Activated T-cell treated with anti-CD3 and anti-CD28 coated beads, Interleukin-2, amount 50 U/mL, for 4 hours (primary cell): ENCODE results near the gene IZUMO2. TPM values are rescaled to one million over a fixed set of nuclear protein-coding genes. Genes with fewer than 3 reads are reported as not detected.

Experiments used
- ATAC-seq, 2 donors: fragments of 200-7000 bp; cut with Tn5 transposase; one replicate each; pipeline ENCODE4 v1.10.0; 2021
- DNase-seq: peaks from one replicate; pipeline ENCODE4 v3.0.0-alpha.2; 2020
- H3K27me3 Mint-ChIP-seq: one replicate; pipeline ENCODE4 v1.8.0; 2021; ENCODE audit warnings: low read depth, mixed read lengths
- H3K36me3 Mint-ChIP-seq: one replicate; pipeline ENCODE4 v1.8.0; 2022; ENCODE audit warnings: mixed read lengths; ENCODE audit not compliant: insufficient read depth
- H3K4me1 Mint-ChIP-seq: one replicate; pipeline ENCODE4 v1.8.0; 2021; ENCODE audit warnings: low read depth, mixed read lengths
- H3K4me3 Mint-ChIP-seq: one replicate; pipeline ENCODE4 v1.8.0; 2021; ENCODE audit warnings: mild to moderate bottlenecking, moderate library complexity, mixed read lengths
- H3K9me3 Mint-ChIP-seq: one replicate; pipeline ENCODE4 v1.8.0; 2021; ENCODE audit warnings: mixed read lengths
- total RNA-seq, 3 donors: library from RNA; stranded (reverse); gene quantifications; one replicate each; pipeline ENCODE4 v1.2.1, GENCODE V29; 2021

IZUMO2 gene
- total RNA-seq, 3 donors from 2014 or later: not detected

- Mint-ChIP-seq H3K9me3 (no peaks in the 10 kb centered on the region), H3K36me3 (no peaks in the 10 kb centered on the region), H3K4me3 (no peak overlapping the region), H3K4me1 (no peaks in the 10 kb centered on the region), H3K27me3 (peaks cover 47% of the 10 kb centered on the region)
- ATAC-seq (no peak), DNase-seq (no peak)
Measured at GRCh38 chr19:50196322-50196932, 33.3 kb upstream of the IZUMO2 start.

- H3K36me3 Mint-ChIP-seq: no peaks in the 10 kb centered on the region
- no peak overlapping the region for H3K4me3 Mint-ChIP-seq
- H3K27me3 Mint-ChIP-seq: peaks cover 44% of the 10 kb centered on the region
- H3K4me1 Mint-ChIP-seq: no peaks in the 10 kb centered on the region
- no peak for DNase-seq
- ATAC-seq: no peak
- H3K9me3 Mint-ChIP-seq: no peaks in the 10 kb centered on the region
Measured at GRCh38 chr19:50195224-50195623, 32.1 kb upstream of the IZUMO2 start.

GRCh38 chr19:50192463-50193211 is 29.6 kb upstream of the IZUMO2 start:
- ATAC-seq: no peak
- H3K4me1 Mint-ChIP-seq: no peaks in the 10 kb centered on the region
- H3K36me3 Mint-ChIP-seq: no peaks in the 10 kb centered on the region
- no peak for DNase-seq
- H3K4me3 Mint-ChIP-seq: no peak overlapping the region
- H3K27me3 Mint-ChIP-seq: peaks cover 42% of the 10 kb centered on the region
- H3K9me3 Mint-ChIP-seq: no peaks in the 10 kb centered on the region

GRCh38 chr19:50191216-50191615 is 28.1 kb upstream of the IZUMO2 start:
- DNase-seq (no peak), ATAC-seq (no peak)
- no peaks in the 10 kb centered on the region for H3K4me1 Mint-ChIP-seq
- peaks cover 2% of the 10 kb centered on the region for H3K9me3 Mint-ChIP-seq
- H3K4me3 Mint-ChIP-seq: no peak overlapping the region
- H3K27me3 Mint-ChIP-seq: peaks cover 29% of the 10 kb centered on the region
- H3K36me3 Mint-ChIP-seq: no peaks in the 10 kb centered on the region

- Mint-ChIP-seq H3K27me3 (peaks cover 21% of the 10 kb centered on the region), H3K4me1 (no peaks in the 10 kb centered on the region), H3K9me3 (peaks cover 3% of the 10 kb centered on the region), H3K4me3 (no peak overlapping the region), H3K36me3 (no peaks in the 10 kb centered on the region)
- DNase-seq (no peak), ATAC-seq (no peak)
Measured at GRCh38 chr19:50190439-50190891, 27.4 kb upstream of the IZUMO2 start.

- Mint-ChIP-seq H3K36me3 (no peaks in the 10 kb centered on the region), H3K4me1 (no peaks in the 10 kb centered on the region), H3K9me3 (peaks cover 3% of the 10 kb centered on the region), H3K27me3 (peaks cover 17% of the 10 kb centered on the region), H3K4me3 (no peak overlapping the region)
- ATAC-seq (no peak), DNase-seq (no peak)
Measured at GRCh38 chr19:50189331-50189730, 26.2 kb upstream of the IZUMO2 start.

- peaks cover 3% of the 10 kb centered on the region for H3K9me3 Mint-ChIP-seq
- ATAC-seq (no peak), DNase-seq (no peak)
- peaks cover 10% of the 10 kb centered on the region for H3K27me3 Mint-ChIP-seq
- no peak overlapping the region for H3K4me3 Mint-ChIP-seq
- no peaks in the 10 kb centered on the region for H3K4me1 Mint-ChIP-seq
- H3K36me3 Mint-ChIP-seq: no peaks in the 10 kb centered on the region
Measured at GRCh38 chr19:50187937-50188336, 24.9 kb upstream of the IZUMO2 start.

- H3K4me1 Mint-ChIP-seq: no peaks in the 10 kb centered on the region
- peaks cover 13% of the 10 kb centered on the region for H3K27me3 Mint-ChIP-seq
- ATAC-seq (no peak), DNase-seq (no peak)
- H3K36me3 Mint-ChIP-seq: no peaks in the 10 kb centered on the region
- peaks cover 7% of the 10 kb centered on the region for H3K9me3 Mint-ChIP-seq
- H3K4me3 Mint-ChIP-seq: no peak overlapping the region
Measured at GRCh38 chr19:50184196-50184595, 21.1 kb upstream of the IZUMO2 start.

- no peak for DNase-seq
- peaks cover 14% of the 10 kb centered on the region for H3K27me3 Mint-ChIP-seq
- ATAC-seq: no peak
- no peaks in the 10 kb centered on the region for H3K4me1 Mint-ChIP-seq
- H3K4me3 Mint-ChIP-seq: no peak overlapping the region
- peaks cover 4% of the 10 kb centered on the region for H3K9me3 Mint-ChIP-seq
- no peaks in the 10 kb centered on the region for H3K36me3 Mint-ChIP-seq
Measured at GRCh38 chr19:50181121-50181520, 18.0 kb upstream of the IZUMO2 start.

GRCh38 chr19:50178859-50179537 is 15.9 kb upstream of the IZUMO2 start:
- H3K9me3 Mint-ChIP-seq: peaks cover 4% of the 10 kb centered on the region
- DNase-seq: no peak
- ATAC-seq: no peak
- no peaks in the 10 kb centered on the region for H3K4me1 Mint-ChIP-seq
- peaks cover 21% of the 10 kb centered on the region for H3K27me3 Mint-ChIP-seq
- H3K36me3 Mint-ChIP-seq: no peaks in the 10 kb centered on the region
- no peak overlapping the region for H3K4me3 Mint-ChIP-seq

- DNase-seq: no peak
- ATAC-seq: no peak
- Mint-ChIP-seq H3K4me1 (no peaks in the 10 kb centered on the region), H3K27me3 (peaks cover 21% of the 10 kb centered on the region), H3K36me3 (no peaks in the 10 kb centered on the region), H3K4me3 (no peak overlapping the region), H3K9me3 (peaks cover 4% of the 10 kb centered on the region)
Measured at GRCh38 chr19:50178320-50178719, 15.2 kb upstream of the IZUMO2 start.

- Mint-ChIP-seq H3K4me1 (no peaks in the 10 kb centered on the region), H3K27me3 (peaks cover 18% of the 10 kb centered on the region), H3K9me3 (peaks cover 4% of the 10 kb centered on the region), H3K4me3 (no peak overlapping the region), H3K36me3 (no peaks in the 10 kb centered on the region)
- ATAC-seq (no peak), DNase-seq (no peak)
Measured at GRCh38 chr19:50176775-50177174, 13.7 kb upstream of the IZUMO2 start.

- DNase-seq: no peak
- Mint-ChIP-seq H3K9me3 (peaks cover 4% of the 10 kb centered on the region), H3K4me3 (no peak overlapping the region), H3K36me3 (no peaks in the 10 kb centered on the region), H3K4me1 (no peaks in the 10 kb centered on the region), H3K27me3 (peaks cover 17% of the 10 kb centered on the region)
- no peak for ATAC-seq
Measured at GRCh38 chr19:50175924-50176323, 12.8 kb upstream of the IZUMO2 start.

- Mint-ChIP-seq H3K4me1 (no peaks in the 10 kb centered on the region), H3K9me3 (no peaks in the 10 kb centered on the region), H3K36me3 (no peaks in the 10 kb centered on the region), H3K27me3 (peaks cover 20% of the 10 kb centered on the region), H3K4me3 (no peak overlapping the region)
- ATAC-seq (no peak), DNase-seq (no peak)
Measured at GRCh38 chr19:50174100-50174793, 11.2 kb upstream of the IZUMO2 start.
